Measurements from ENCODE around the gene LAMA5. TPM values are rescaled to one million over a fixed set of nuclear protein-coding genes. Genes with fewer than 3 reads are reported as not detected.

The LAMA5 gene
- total and polyA plus RNA-seq, 2 experiments from 2014 or later: 162 to 168 TPM

DNA sequence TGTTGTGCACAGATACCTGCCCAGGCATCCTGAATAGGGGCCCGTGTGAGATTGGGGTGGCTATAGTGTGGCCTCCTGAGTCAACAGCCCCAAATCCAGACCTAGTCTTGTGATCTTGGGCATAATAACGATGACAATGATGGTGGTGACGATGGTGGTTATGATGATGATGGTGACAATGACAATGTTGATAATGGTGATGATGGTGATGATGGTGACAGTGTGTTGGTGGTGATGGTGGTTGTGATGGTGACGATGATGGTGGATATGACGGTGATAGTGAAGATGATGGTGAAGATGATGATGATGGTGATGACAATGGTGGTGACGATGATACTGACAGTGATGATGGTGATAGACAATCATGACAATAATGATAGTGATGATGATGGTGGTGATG, 14.7 kb upstream of the LAMA5 start:
- Histone ChIP-seq H3K27me3 (no peaks in the 10 kb centered on the region), H3K36me3 (no peaks in the 10 kb centered on the region), H3K9me3 (ENCODE audit: low read depth) (no peaks in the 10 kb centered on the region), H3K4me1 (ENCODE audit: low read depth) (peaks cover 6% of the 10 kb centered on the region), H3K4me3 (no peak overlapping the region), H3K27ac (peak overlapping the region; percentile 68)
- DNase-seq (ENCODE audit: low read depth in 1 of 2, low spot score in 1 of 2): no peak
- no peak for TF ChIP-seq CTCF (IDR thresholded peaks at IDR 0.05; ENCODE audit: low read depth, low read length)

DNA sequence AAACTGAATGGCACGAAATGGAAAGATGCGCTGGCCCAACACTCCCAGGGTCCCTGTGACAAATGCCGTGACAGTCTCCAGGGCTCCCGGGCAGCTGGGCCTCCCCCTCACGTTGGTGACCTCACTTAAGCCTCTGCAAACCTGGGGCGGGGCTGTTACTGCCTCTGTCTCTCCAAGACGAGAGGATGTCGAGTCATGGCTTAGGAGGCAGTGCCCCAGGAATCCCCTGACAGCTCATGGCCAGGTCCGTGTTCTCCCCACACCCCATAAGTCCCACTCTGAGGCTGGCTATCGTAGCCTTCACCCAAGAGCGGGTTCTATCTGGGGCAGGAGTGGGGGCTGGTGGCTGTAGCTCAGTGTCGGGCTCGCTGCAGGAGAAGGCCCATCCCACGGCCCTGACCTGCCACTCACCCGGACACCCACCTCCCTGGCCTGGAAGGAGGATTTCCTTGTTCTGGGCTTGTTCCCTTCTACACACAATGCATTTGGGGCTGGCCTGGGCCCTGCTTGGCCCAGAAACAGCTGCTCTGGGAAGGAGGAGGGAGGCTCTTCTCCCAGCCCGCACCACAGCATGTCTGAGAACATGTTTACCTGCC, 14.2 kb upstream of the LAMA5 start:
- Histone ChIP-seq H3K27me3 (no peaks in the 10 kb centered on the region), H3K27ac (peak overlapping the region; percentile 68), H3K9me3 (ENCODE audit: low read depth) (no peaks in the 10 kb centered on the region), H3K36me3 (no peaks in the 10 kb centered on the region), H3K4me3 (no peak overlapping the region), H3K4me1 (ENCODE audit: low read depth) (peaks cover 9% of the 10 kb centered on the region)
- DNase-seq (ENCODE audit: low read depth in 1 of 2, low spot score in 1 of 2): no peak
- TF ChIP-seq CTCF (IDR thresholded peaks at IDR 0.05; ENCODE audit: low read depth, low read length): no peak

DNA sequence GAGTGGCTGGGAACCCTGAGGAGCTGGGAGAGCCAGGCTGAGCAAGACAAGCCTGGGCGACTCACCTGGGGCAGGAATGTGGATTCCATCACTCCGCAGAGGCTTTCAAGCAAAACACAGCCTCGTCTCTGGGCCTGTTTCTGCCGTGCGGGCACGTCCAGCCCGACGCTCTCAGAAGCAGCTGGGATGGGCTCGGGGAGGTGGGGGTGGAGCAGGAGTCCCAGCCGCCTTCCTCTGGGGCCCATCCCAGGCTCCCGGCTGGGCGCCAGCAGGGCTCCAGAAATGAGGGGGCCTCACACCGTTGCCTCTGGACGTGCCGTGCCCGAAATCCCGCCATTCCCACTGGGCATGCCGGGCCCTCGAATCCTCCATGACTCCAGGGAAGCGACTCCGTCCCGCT, 11.1 kb upstream of the LAMA5 start:
- Histone ChIP-seq H3K4me3 (no peak overlapping the region), H3K4me1 (ENCODE audit: low read depth) (peaks cover 17% of the 10 kb centered on the region), H3K36me3 (no peaks in the 10 kb centered on the region), H3K27me3 (no peaks in the 10 kb centered on the region), H3K27ac (peak overlapping the region; percentile 97), H3K9me3 (ENCODE audit: low read depth) (no peaks in the 10 kb centered on the region)
- no peak for DNase-seq (ENCODE audit: low read depth in 1 of 2, low spot score in 1 of 2)
- no peak for TF ChIP-seq CTCF (IDR thresholded peaks at IDR 0.05; ENCODE audit: low read depth, low read length)

DNA sequence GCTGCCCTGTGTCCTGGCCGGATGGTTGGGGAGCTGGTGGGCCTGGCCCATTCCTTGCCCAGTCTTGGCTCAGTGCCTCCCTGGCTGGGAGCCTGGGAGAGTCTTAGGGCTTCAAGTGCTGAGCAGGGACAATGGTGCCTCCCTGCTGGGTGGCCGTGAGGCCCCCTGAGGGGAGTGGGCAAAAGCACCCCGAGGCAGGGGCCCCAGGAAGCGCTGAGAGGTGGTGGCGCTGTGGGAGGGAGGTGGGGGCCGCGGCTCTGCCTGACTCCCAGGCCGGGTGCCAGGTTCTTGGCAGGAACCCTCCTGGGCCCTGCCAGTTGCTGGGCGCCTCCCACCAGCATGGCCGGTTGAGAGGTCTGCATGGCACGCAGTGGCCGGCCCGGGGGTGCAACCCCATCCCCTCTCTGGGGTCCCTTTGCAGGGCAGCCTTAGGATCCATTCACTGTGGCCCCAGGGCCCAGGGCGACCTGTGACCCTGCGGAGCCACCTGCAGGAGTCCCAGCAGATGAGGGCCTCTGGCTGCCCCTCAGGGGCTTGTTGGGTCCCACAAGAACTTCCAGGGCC, 10.6 kb upstream of the LAMA5 start:
- Histone ChIP-seq H3K27ac (peak overlapping the region; percentile 97), H3K36me3 (no peaks in the 10 kb centered on the region), H3K9me3 (ENCODE audit: low read depth) (no peaks in the 10 kb centered on the region), H3K27me3 (no peaks in the 10 kb centered on the region), H3K4me3 (no peak overlapping the region), H3K4me1 (ENCODE audit: low read depth) (peaks cover 17% of the 10 kb centered on the region)
- no peak for TF ChIP-seq CTCF (IDR thresholded peaks at IDR 0.05; ENCODE audit: low read depth, low read length)
- no peak for DNase-seq (ENCODE audit: low read depth in 1 of 2, low spot score in 1 of 2)

GRCh38 chr20:62377064-62377461, 10.0 kb upstream of the LAMA5 start:
- Histone ChIP-seq H3K27ac (peak overlapping the region; percentile 97), H3K9me3 (ENCODE audit: low read depth) (no peaks in the 10 kb centered on the region), H3K27me3 (no peaks in the 10 kb centered on the region), H3K4me3 (no peak overlapping the region), H3K4me1 (ENCODE audit: low read depth) (peaks cover 22% of the 10 kb centered on the region), H3K36me3 (no peaks in the 10 kb centered on the region)
- no peak for TF ChIP-seq CTCF (IDR thresholded peaks at IDR 0.05; ENCODE audit: low read depth, low read length)
- DNase-seq (ENCODE audit: low read depth in 1 of 2, low spot score in 1 of 2): no peak
